GM19025 (cell line): ENCODE data around the gene TEX50.
"Not testable (repeated sequence)": the region's sequence is repeated elsewhere in the genome, so short reads cannot be mapped to it uniquely, and the experiment has no call there.

Experiments
- ATAC-seq: cut with Tn5 transposase; IDR thresholded peaks from one replicate; pipeline ENCODE4 v1.9.1; 2021; ENCODE audit warnings: mild to moderate bottlenecking, low read depth, moderate library complexity; ENCODE audit not compliant: unreplicated experiment

Gene TEX50

DNA sequence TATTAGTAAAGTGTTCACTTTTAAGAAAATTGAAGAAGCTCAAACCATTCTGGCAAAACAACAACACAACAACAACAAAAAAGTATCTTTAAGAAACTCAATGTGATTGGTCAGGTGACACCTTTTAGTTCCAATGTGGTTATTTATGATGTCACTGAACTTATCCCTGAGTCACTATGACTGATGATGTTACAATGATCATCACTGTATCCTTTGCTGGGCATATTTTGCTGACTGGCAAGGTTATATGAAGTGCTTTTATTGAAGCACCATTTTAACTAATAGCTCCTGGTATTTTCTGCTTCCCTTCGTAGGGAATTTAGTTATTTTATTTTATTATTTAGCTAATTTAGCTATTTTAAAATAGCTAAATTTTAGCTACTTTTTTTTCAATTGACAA, at the start of gene TEX50:
TEX50 (plus strand) TSS at position 223 of the 400 bp plus-strand sequence. CDS start 184 bp downstream, outside the sequence.
- no peak for ATAC-seq

- no peak for ATAC-seq
Observed at GRCh38 chr1:173590557-173590956, 44.6 kb upstream of the TEX50 start.

GRCh38 chr1:173591138-173591537, 44.0 kb upstream of the TEX50 start:
- ATAC-seq, result not testable (repeated sequence)

- ATAC-seq, result no peak
Observed at GRCh38 chr1:173596097-173596825, 38.9 kb upstream of the TEX50 start.

DNA sequence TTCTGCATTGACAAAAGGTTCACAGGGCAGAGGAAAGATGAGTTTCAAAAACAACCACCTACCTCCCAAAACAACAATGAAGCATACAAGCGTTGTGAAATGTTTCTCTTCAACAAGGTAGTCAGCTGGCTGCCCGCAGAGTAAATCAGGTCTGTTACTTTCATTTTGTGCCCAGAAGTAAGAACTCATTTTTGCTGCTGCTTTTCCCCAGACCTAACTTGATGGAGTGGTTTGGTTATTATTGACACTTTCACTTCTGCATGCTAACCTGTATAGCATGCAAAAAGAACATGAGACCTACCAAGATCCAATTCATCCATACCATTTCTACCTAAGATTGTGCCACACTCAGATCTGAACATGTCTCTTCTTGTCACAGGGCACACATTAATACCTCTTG, 33.5 kb upstream of the TEX50 start:
- peak; percentile 72 for ATAC-seq

DNA sequence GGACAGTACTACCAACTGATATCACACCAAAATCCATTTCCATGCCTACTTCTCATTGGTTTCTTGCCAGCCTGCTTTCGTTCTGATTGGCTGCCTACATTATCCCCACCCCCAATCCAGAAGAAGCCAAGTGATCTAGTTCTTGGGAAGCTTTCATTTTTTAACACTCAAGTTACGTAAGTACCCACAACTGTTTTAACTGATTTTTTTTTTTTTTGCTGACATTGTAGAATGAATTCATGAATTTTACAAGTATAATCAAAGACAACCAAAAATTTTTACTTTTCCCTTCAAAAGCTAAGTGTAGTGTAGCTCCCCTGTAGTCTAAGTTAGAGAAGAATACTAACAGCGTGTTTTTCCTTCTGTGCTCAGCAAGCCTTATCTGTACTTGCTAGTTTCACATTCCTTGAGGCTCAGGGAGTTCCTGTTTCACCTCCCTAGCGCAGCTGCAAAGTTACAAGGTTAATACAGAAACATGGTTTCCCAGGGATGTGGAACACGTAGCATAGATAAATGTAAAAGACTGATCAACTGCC, 32.0 kb upstream of the TEX50 start, which contains the start of gene SLC9C2:
SLC9C2 (minus strand) TSS at position 17 of the 536 bp plus-strand sequence. CDS start 1,296 bp downstream, outside the sequence.
- no peak for ATAC-seq

- ATAC-seq, result no peak
Observed at GRCh38 chr1:173608503-173609216, 26.5 kb upstream of the TEX50 start.

DNA sequence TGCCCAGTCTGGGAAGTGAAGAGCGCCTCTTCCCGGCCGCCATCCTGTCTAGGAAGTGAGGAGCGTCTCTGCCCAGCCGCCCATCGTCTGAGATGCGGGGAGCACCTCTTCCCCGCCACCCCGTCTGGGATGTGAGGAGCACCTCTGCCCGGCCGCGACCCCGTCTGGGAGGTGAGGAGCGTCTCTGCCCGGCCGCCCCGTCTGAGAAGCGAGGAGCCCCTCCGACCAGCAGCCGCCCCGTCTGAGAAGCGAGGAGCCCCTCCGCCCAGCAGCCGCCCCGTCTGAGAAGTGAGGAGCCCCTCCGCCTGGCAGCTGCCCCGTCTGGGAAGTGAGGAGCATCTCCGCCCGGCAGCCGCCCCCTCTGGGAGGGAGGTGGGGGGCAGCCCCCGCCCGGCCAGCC, 22.1 kb upstream of the TEX50 start:
- not testable (repeated sequence) for ATAC-seq

- ATAC-seq, result no peak
Observed at GRCh38 chr1:173616859-173617258, 18.3 kb upstream of the TEX50 start.

- ATAC-seq, result no peak
Observed at GRCh38 chr1:173627269-173627668, 7.9 kb upstream of the TEX50 start.

- no peak for ATAC-seq
Observed at GRCh38 chr1:173628888-173629287, 6.2 kb upstream of the TEX50 start.

DNA sequence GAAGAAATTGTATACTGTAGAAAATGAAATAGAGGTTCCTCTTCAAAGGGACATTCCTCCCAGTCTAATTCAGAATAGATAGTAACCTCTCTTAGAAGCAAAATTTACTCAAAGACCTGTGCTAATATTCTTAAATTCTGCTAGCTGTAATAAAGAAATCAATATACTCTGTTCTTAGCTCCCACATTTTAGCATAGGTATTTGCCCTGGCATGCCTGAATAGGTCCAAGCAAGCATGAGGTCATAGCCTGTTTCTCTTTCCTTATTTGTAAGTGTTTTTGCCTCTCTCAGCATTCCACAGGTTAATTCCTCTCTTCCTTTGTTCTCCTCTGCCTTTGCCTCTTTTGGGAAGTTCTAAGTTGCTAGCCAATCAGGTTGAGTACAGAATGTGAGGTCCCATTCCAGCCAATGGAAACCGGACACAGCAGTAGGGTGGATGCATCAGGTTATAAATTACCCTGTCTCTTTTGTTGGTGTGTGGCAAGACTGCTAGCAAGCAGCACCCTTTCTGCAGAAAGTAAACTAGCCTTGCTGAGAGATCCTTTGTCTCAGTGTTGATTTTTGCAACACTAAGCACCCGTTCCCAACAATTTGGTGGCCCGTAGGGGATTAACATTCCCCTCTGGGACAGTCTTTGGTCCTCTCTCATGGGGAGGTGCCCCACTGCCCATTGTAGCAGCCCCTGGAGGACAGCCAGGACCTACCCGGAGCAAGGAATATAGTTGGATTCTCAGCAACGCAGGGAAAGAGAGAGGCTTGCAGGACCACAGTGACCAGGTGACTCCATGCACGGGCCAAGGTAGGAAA, 2.3 kb downstream of the TEX50 start:
- not testable (repeated sequence) for ATAC-seq

GRCh38 chr1:173638043-173639021, 3.2 kb downstream of the TEX50 start:
- no peak for ATAC-seq

- no peak for ATAC-seq
Observed at GRCh38 chr1:173639102-173639501, 4.0 kb downstream of the TEX50 start.

DNA sequence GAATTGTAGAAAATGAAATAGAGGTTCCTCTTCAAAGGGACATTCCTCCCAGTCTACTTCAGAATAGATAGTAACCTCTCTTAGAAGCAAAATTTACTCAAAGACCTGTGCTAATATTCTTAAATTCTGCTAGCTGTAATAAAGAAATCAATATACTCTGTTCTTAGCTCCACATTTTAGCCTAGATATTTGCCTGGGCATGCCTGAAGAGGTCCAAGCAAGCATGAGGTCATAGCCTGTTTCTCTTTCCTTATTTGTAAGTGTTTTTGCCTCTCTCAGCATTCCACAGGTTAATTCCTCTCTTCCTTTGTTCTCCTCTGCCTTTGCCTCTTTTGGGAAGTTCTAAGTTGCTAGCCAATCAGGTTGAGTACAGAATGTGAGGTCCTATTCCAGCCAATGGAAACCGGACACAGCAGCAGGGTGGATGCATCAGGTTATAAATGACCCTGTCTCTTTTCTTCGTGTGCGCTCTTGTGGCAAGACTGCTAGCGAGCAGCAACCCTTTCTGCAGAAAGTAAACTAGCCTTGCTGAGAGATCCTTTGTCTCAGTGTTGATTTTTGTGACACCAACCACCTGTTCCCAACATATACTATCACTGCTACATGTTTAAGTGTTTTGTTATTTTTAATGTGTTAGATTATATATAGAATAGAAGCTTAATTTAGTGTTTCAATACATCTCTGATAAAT, 7.5 kb downstream of the TEX50 start:
- ATAC-seq, result not testable (repeated sequence)

- no peak for ATAC-seq
Observed at GRCh38 chr1:173646656-173647055, 11.5 kb downstream of the TEX50 start.

DNA sequence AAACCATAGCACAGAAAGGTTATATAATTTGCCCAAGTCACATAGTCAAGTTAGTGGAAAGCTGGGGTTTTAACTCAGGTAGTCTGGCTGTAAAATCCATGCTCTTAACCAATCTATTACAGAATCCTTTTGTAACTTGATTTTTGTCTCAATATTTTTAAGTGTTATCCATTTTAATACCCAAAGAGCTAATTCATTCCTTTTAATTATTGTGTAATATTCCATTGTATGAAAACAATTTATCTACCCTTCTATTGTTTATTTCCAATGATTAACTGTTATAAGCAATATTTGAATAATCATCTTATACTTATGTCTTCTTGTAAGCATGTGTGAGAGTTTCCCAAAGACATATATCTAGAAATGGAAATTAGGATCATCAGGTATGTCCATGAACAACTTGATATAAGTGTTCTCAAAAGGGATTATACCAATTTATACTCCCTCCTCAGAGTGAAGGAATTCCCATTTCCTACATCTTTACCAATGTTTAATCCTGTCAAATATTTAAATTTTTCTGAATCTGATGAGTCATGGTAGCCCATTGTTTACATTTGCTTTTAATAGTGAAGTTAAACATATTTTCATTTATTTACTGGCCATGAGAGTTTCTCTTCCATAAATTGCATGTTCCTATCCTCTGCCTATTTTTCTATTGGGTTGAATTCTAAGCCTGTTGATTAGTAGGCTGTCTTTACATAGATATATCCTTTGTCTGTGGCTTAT, 13.9 kb downstream of the TEX50 start:
- no peak for ATAC-seq

GRCh38 chr1:173660306-173660705, 25.2 kb downstream of the TEX50 start:
- no peak for ATAC-seq
